Kidney (tissue), 14 donors: Measurements from ENCODE around the gene ZCCHC7. TPM values are rescaled to one million over a fixed set of nuclear protein-coding genes. Genes with fewer than 3 reads are reported as not detected.
A peak's percentile ranks its signal among the peaks of the same experiment; 100 is the strongest.

Experiments
- DNase-seq, 5 donors: peaks; one replicate each; pipeline ENCODE4 v3.0.0-alpha.2; 2013 to 2020
- FAIRE-seq: peaks from 2 replicates; lab custom pipeline; 2012; peaks lifted over from hg19 to GRCh38; lab: Jason Lieb, UNC
- H3K27ac ChIP-seq, 2 donors: one replicate each; pipeline ENCODE4 v1.7.0; 2013; ENCODE audit warnings: low read depth in 2 of 2, low read length in 2 of 2, inconsistent platforms in 1 of 2
- H3K27me3 ChIP-seq: one replicate; pipeline ENCODE4 v1.7.1; 2013; ENCODE audit warnings: low read length, inconsistent platforms; ENCODE audit not compliant: control insufficient read depth, insufficient read depth
- H3K36me3 ChIP-seq, 3 donors: one replicate each; pipeline versions ENCODE4 v1.7.0 to v1.7.1; 2013; ENCODE audit warnings: low read length in 3 of 3, control low read depth in 1 of 3, inconsistent platforms in 1 of 3; ENCODE audit not compliant: insufficient read depth in 3 of 3, control insufficient read depth in 2 of 3
- H3K4me1 ChIP-seq, 3 donors: one replicate each; pipeline versions ENCODE4 v1.7.0 to v1.7.1; 2013; ENCODE audit warnings: low read length in 3 of 3, inconsistent platforms in 1 of 3, low read depth in 1 of 3; ENCODE audit not compliant: control insufficient read depth in 2 of 3, insufficient read depth in 2 of 3
- H3K4me3 ChIP-seq, 3 donors: one replicate each; pipeline versions ENCODE4 v1.7.0 to v1.8.1; 2013; ENCODE audit warnings: low read length in 3 of 3, control low read depth in 1 of 3, inconsistent platforms in 1 of 3
- H3K9ac ChIP-seq, 3 donors: one replicate each; pipeline versions ENCODE4 v1.7.0 to v1.7.1; 2013; ENCODE audit warnings: low read length in 3 of 3, control low read depth in 1 of 3, inconsistent platforms in 1 of 3
- H3K9me3 ChIP-seq, 3 donors: one replicate each; pipeline versions ENCODE4 v1.7.0 to v1.7.1; 2013; ENCODE audit warnings: low read length in 3 of 3, control low read depth in 1 of 3, inconsistent platforms in 1 of 3; ENCODE audit not compliant: control insufficient read depth in 2 of 3, insufficient read depth in 1 of 3
- intact Hi-C: fragments of 100-400 bp; cut with DNase I; formaldehyde crosslinking; loops from one replicate; pipeline ENCODE4 v1.11.1; 2022
- polyA plus RNA-seq: library from polyadenylated mRNA; stranded (reverse); fragments of 350-450 nt; fragmentation: Illumina TruSeq; extraction: RNeasy Lipid Tissue Mini Kit (QIAGEN cat#74804); gene quantifications from one replicate; pipeline ENCODE4 v1.2.3, GENCODE V29; 2014; ENCODE audit warnings: low read depth, low replicate concordance; ENCODE audit not compliant: insufficient read depth
- total RNA-seq: library from RNA; stranded (reverse); fragmentation: NEBNext Ultra II Directional; extraction: Animal tissue kit (Norgen Biotek cat#: 25700); gene quantifications from one replicate; pipeline ENCODE4 v1.2.1, GENCODE V29; 2021
- TF ChIP-seq, protein P1 (sequence below): IDR thresholded peaks from 3 replicates; pipeline ENCODE4 v1.5.1; 2012; ENCODE audit warnings: mild to moderate bottlenecking, moderate library complexity, borderline replicate concordance; ENCODE audit not compliant: insufficient read depth; ENCODE audit errors: extremely low read depth
- donor health status: control.
- donor health status: control.
- donor health status: control.
- donor health status: control.
- donor health status: control.
- donor health status: DM: yes; HTN: yes; CAD: no.
- donor health status: Normal renal cell carcinoma (clear cell type).

Gene ZCCHC7
- total and polyA plus RNA-seq, 2 donors from 2014 or later: 7.2 to 22.3 TPM

DNA sequence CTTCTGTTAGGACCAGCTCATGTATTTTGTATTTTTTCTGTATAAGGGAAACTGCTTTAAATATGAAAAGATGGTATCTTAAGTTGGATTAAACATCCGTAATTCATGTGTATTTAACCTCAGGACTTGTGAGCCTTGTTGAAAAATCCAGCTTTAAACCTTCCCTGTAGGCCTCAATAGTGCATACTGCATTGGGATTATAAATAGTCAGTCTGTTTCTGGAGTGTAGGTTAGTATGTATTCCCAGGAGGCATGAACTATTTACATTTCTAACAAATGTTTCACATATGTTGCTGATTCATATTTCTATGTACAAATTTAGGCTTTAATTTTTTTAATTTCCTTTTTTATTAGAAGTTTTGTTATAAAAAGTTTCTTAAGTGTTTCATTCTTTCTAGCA is 164.3 kb downstream of the ZCCHC7 start:
- intact Hi-C loops: no loop called here
- Histone ChIP-seq H3K9me3 (no peaks in the 10 kb centered on the region), H3K27ac (no peak overlapping the region), H3K9ac (no peak overlapping the region), H3K27me3 (no peaks in the 10 kb centered on the region), H3K4me3 (no peak overlapping the region), H3K4me1 (peaks cover 0 to 7% (median 2%) of the 10 kb centered on the region in 3 donors), H3K36me3 (no peaks in the 10 kb centered on the region)
- FAIRE-seq (no peak), DNase-seq (no peak)
- TF ChIP-seq, protein P1, sequence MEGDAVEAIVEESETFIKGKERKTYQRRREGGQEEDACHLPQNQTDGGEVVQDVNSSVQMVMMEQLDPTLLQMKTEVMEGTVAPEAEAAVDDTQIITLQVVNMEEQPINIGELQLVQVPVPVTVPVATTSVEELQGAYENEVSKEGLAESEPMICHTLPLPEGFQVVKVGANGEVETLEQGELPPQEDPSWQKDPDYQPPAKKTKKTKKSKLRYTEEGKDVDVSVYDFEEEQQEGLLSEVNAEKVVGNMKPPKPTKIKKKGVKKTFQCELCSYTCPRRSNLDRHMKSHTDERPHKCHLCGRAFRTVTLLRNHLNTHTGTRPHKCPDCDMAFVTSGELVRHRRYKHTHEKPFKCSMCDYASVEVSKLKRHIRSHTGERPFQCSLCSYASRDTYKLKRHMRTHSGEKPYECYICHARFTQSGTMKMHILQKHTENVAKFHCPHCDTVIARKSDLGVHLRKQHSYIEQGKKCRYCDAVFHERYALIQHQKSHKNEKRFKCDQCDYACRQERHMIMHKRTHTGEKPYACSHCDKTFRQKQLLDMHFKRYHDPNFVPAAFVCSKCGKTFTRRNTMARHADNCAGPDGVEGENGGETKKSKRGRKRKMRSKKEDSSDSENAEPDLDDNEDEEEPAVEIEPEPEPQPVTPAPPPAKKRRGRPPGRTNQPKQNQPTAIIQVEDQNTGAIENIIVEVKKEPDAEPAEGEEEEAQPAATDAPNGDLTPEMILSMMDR: no peak

DNA sequence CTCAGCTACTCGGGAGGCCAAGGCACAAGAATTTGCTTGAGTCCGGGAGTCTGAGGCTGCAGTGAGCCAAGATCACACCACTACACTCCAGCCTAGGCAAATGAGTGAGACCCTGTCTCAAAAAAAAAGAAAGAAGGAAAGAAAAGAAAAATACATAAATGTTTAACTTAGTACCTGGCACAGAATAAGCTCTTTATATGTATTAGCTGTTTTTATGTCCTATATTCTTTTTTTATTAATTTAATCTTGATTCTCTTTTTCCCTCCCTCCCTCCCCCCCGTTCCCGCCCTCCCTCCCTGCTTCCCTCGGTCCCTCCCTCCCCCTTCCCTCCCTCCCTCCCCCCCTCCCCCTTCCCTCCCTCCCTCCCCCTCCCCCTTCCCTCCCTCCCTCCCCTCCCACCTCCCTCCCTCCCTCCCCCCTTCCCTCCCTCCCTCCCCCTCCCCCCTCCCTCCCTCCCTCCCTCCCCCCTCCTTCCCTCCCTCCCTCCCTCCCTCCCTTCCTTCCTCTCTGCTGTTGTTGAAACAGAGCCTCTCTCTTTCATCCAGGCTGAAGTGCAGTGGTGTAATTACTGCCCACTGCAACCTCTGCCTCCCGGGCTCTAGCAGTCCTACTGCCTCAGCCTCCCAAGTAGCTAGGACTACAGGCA is 166.3 kb downstream of the ZCCHC7 start:
- Histone ChIP-seq H3K27me3 (no peaks in the 10 kb centered on the region), H3K27ac (no peak overlapping the region), H3K36me3 (no peaks in the 10 kb centered on the region), H3K9ac (no peak overlapping the region), H3K4me3 (no peak overlapping the region), H3K4me1 (peaks cover 0 to 4% (median 2%) of the 10 kb centered on the region in 3 donors), H3K9me3 (no peaks in the 10 kb centered on the region)
- TF ChIP-seq, protein P1: no peak
- intact Hi-C loops: no loop called here
- DNase-seq (no peak), FAIRE-seq (no peak)

DNA sequence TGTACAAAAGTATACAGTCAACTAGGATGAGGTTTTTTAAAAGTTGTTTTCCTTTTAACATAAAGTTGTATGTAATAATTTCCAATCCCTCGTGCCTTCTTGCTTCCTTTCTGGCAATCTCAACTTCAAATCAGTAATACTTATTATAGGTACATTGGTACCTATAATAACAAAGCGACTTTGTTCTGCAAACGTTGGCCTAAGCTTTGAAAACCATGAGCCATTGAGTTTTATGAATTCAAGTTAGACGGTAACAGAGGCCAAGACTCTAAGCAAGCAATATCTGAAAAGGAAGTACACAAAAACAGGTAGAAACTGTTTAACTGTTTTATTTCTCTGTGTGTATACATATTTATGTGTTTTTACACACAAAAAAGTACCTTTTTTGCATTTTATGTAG is 166.9 kb downstream of the ZCCHC7 start:
- intact Hi-C loops: no loop called here

More for the DNA sequence above, 166.9 kb downstream of the ZCCHC7 start:
- H3K4me1 ChIP-seq: peaks cover 0 to 4% (median 2%) of the 10 kb centered on the region in 3 donors
- no peaks in the 10 kb centered on the region for H3K36me3 ChIP-seq
- no peak overlapping the region for H3K9ac ChIP-seq
- DNase-seq (peak in 2 of 5 donors; percentile 9 to 12), FAIRE-seq (no peak)
- H3K9me3 ChIP-seq: no peaks in the 10 kb centered on the region
- H3K27me3 ChIP-seq: no peaks in the 10 kb centered on the region
- TF ChIP-seq, protein P1: no peak
- H3K27ac ChIP-seq: no peak overlapping the region
- no peak overlapping the region for H3K4me3 ChIP-seq
